Retinal pigment epithelial cell (primary cell): ENCODE results near the gene ARSB.
A peak's percentile ranks its signal among the peaks of the same experiment; 100 is the strongest.

Experiments
- DNase-seq: peaks from one replicate; pipeline ENCODE4 v3.0.0-alpha.2; 2010; ENCODE audit warnings: low read depth
- H3K4me3 ChIP-seq: 2 replicates; pipeline ENCODE4 v1.5.1; 2011; ENCODE audit warnings: mild to moderate bottlenecking, low read length, control low read depth, moderate library complexity
- CTCF ChIP-seq: conservative IDR thresholded peaks from 2 replicates; pipeline ENCODE4 v1.5.1; 2011; ENCODE audit warnings: low read depth, low read length, control low read depth, inconsistent platforms

Gene ARSB

GRCh38 chr5:78811121-78811817, 173.8 kb downstream of the ARSB start:
- no peak for DNase-seq
- TF ChIP-seq CTCF, result no peak
- no peak overlapping the region for H3K4me3 ChIP-seq

- no peak for TF ChIP-seq CTCF
- no peak for DNase-seq
- no peak overlapping the region for H3K4me3 ChIP-seq
These were observed 174.8 kb downstream of the ARSB start for GRCh38 chr5:78810098-78810920.

GRCh38 chr5:78809444-78809843, 175.7 kb downstream of the ARSB start:
- H3K4me3 ChIP-seq, result no peak overlapping the region
- no peak for DNase-seq
- TF ChIP-seq CTCF, result no peak

GRCh38 chr5:78808818-78809217, 176.3 kb downstream of the ARSB start:
- no peak overlapping the region for H3K4me3 ChIP-seq
- TF ChIP-seq CTCF, result no peak
- DNase-seq, result no peak

- no peak for TF ChIP-seq CTCF
- DNase-seq, result no peak
- H3K4me3 ChIP-seq, result no peak overlapping the region
These were observed 176.7 kb downstream of the ARSB start for GRCh38 chr5:78808380-78808779.

GRCh38 chr5:78806544-78806943, 178.6 kb downstream of the ARSB start:
- H3K4me3 ChIP-seq, result no peak overlapping the region
- peak; percentile 34 for DNase-seq
- TF ChIP-seq CTCF, result no peak
